ENCODE results near the gene AGPAT3.

- TF ChIP-seq POLR2A (IDR thresholded peaks at IDR 0.05) = no peak
- TF ChIP-seq, protein P1, sequence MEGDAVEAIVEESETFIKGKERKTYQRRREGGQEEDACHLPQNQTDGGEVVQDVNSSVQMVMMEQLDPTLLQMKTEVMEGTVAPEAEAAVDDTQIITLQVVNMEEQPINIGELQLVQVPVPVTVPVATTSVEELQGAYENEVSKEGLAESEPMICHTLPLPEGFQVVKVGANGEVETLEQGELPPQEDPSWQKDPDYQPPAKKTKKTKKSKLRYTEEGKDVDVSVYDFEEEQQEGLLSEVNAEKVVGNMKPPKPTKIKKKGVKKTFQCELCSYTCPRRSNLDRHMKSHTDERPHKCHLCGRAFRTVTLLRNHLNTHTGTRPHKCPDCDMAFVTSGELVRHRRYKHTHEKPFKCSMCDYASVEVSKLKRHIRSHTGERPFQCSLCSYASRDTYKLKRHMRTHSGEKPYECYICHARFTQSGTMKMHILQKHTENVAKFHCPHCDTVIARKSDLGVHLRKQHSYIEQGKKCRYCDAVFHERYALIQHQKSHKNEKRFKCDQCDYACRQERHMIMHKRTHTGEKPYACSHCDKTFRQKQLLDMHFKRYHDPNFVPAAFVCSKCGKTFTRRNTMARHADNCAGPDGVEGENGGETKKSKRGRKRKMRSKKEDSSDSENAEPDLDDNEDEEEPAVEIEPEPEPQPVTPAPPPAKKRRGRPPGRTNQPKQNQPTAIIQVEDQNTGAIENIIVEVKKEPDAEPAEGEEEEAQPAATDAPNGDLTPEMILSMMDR (IDR thresholded peaks at IDR 0.05) = no peak
These were observed 105.5 kb downstream of the AGPAT3 start for GRCh38 chr21:43970551-43970950.

All from esophagus squamous epithelium (tissue), 4 donors.